HCT116 (cell line): ENCODE measurements around the gene NECAB2. TPM values are rescaled to one million over a fixed set of nuclear protein-coding genes. Genes with fewer than 3 reads are reported as not detected.

ENCODE experiments used
- ATAC-seq: fragments of 200-7000 bp; cut with Tn5 transposase; 2 replicates; pipeline ENCODE4 v1.9.1; 2020; ENCODE audit warnings: mild to moderate bottlenecking, moderate library complexity
- BruUV-seq: library from RNA; stranded (reverse); fragments of 400-500 nt; replicated peaks from 2 replicates; lab custom pipeline; 2021; lab: Mats Ljungman, UMichigan
- CTCF ChIA-PET: fragments of 300-600 bp; sonication (Branson Sonifier 250); formaldehyde crosslinking; loops from one replicate; lab custom pipeline; 2021; ENCODE audit warnings: antibody characterized with exemption; lab: Charles Lee
- POLR2A ChIA-PET: fragments of 300-600, 350-600 bp; sonication (Branson Sonifier 250); formaldehyde crosslinking; loops from one replicate; lab custom pipeline; 2021; ENCODE audit warnings: antibody characterized with exemption; lab: Charles Lee
- RAD21 ChIA-PET, 2 experiments: fragments of 300-600 bp; sonication (Branson Sonifier 250); formaldehyde crosslinking; loops; one replicate each; lab custom pipeline; 2023; ENCODE audit warnings: low total read pairs in 2 of 2; ENCODE audit not compliant: uncharacterized antibody in 2 of 2, unreplicated experiment in 2 of 2, low non-redundant PET in 1 of 2; lab: Charles Lee
- DNase-seq: peaks from one replicate; pipeline ENCODE4 v3.0.0-alpha.2; 2010; ENCODE audit warnings: low read depth, low spot score
- H2AFZ ChIP-seq: fragments of 200-600 bp; shearing (Covaris generic), sonication (generic); 2 replicates; pipeline ENCODE4 v1.6.1; 2017; ENCODE audit warnings: low read depth, mixed run types, mixed read lengths, antibody characterized with exemption, low read length; ENCODE audit not compliant: poor library complexity, severe bottlenecking
- H3K27ac ChIP-seq: 2 replicates; pipeline ENCODE4 v1.5.1; 2012; ENCODE audit warnings: low read depth, low read length
- H3K27me3 ChIP-seq: fragments of 200-600 bp; sonication (generic); 2 replicates; pipeline ENCODE4 v1.6.1; 2016; ENCODE audit warnings: mixed run types, low read length, mixed read lengths; ENCODE audit not compliant: insufficient read depth
- H3K36me3 ChIP-seq, 2 experiments: fragments of 200-500 bp in 1 of 2; fragments of 200-600 bp in 1 of 2; sonication (Bioruptor generic) in 1 of 2; sonication (generic) in 1 of 2; 2 replicates each; pipeline versions ENCODE4 v1.5.1 to v1.6.1; 2014 to 2016; ENCODE audit warnings: low read length in 2 of 2, inconsistent platforms in 1 of 2, mixed read lengths in 1 of 2, mixed run types in 1 of 2; ENCODE audit not compliant: insufficient read depth in 2 of 2, control insufficient read depth in 1 of 2
- H3K4me1 ChIP-seq, 2 experiments: fragments of 200-600 bp in 1 of 2; sonication (generic) in 1 of 2; 2 replicates each; pipeline versions ENCODE4 v1.5.1 to v1.6.1; 2012 to 2017; ENCODE audit warnings: low read length in 2 of 2, inconsistent platforms in 1 of 2, mild to moderate bottlenecking in 1 of 2, mixed read lengths in 1 of 2, mixed run types in 1 of 2, moderate library complexity in 1 of 2; ENCODE audit not compliant: insufficient read depth in 2 of 2, control insufficient read depth in 1 of 2
- H3K4me2 ChIP-seq: fragments of 200-600 bp; sonication (generic); 2 replicates; pipeline ENCODE4 v1.6.1; 2017; ENCODE audit warnings: mixed run types, low read length, mixed read lengths
- H3K4me3 ChIP-seq, 2 experiments: fragments of 200-600 bp in 1 of 2; sonication (generic) in 1 of 2; replicated peaks in 1 of 2; 2 replicates each; pipeline ENCODE4 v1.5.1; 2011 to 2016; ENCODE audit warnings: low read length in 2 of 2, control low read depth in 1 of 2, low read depth in 1 of 2, mild to moderate bottlenecking in 1 of 2, mixed read lengths in 1 of 2, mixed run types in 1 of 2
- H3K79me2 ChIP-seq: fragments of 200-600 bp; sonication (generic); 2 replicates; pipeline ENCODE4 v1.6.1; 2017; ENCODE audit warnings: mild to moderate bottlenecking, mixed run types, low read length, moderate library complexity, mixed read lengths; ENCODE audit not compliant: insufficient read depth
- H3K9ac ChIP-seq: fragments of 200-600 bp; sonication (generic); 2 replicates; pipeline ENCODE4 v1.6.1; 2016; ENCODE audit warnings: low read length, mixed read lengths
- H3K9me2 ChIP-seq: fragments of 200-600 bp; sonication (generic), shearing (Covaris generic); 2 replicates; pipeline ENCODE4 v1.6.1; 2017; ENCODE audit warnings: mixed run types, mild to moderate bottlenecking, moderate library complexity; ENCODE audit not compliant: insufficient read depth
- H3K9me3 ChIP-seq, 2 experiments: fragments of 200-500 bp in 1 of 2; fragments of 200-600 bp in 1 of 2; sonication (Bioruptor generic) in 1 of 2; sonication (generic) in 1 of 2; 2 replicates each; pipeline ENCODE4 v1.6.1; 2014 to 2017; ENCODE audit warnings: low read length in 2 of 2, mixed read lengths in 2 of 2, inconsistent platforms in 1 of 2, low read depth in 1 of 2, mild to moderate bottlenecking in 1 of 2, mixed run types in 1 of 2, moderate library complexity in 1 of 2; ENCODE audit not compliant: control insufficient read depth in 1 of 2, insufficient read depth in 1 of 2
- H4K20me1 ChIP-seq: fragments of 200-600 bp; sonication (generic), shearing (Covaris generic); 2 replicates; pipeline ENCODE4 v1.6.1; 2017; ENCODE audit warnings: mixed run types, mild to moderate bottlenecking, moderate library complexity; ENCODE audit not compliant: insufficient read depth
- CBX3 ChIP-seq: IDR thresholded peaks from 2 replicates; pipeline ENCODE4 v1.6.1; 2012; ENCODE audit warnings: low read depth
- CEBPB ChIP-seq: IDR thresholded peaks from 2 replicates; pipeline ENCODE4 v1.6.1; 2012; ENCODE audit warnings: low read depth
- EZH2 ChIP-seq: fragments of 200-600 bp; sonication (generic); IDR thresholded peaks from 2 replicates; pipeline ENCODE4 v1.6.1; 2017; ENCODE audit warnings: antibody characterized with exemption, mixed run types
- EZH2phosphoT487 ChIP-seq: fragments of 200-600 bp; IDR thresholded peaks from 2 replicates; pipeline ENCODE4 v1.6.1; 2018; ENCODE audit warnings: antibody characterized with exemption, borderline replicate concordance
- FOSL1 ChIP-seq: IDR thresholded peaks from 2 replicates; pipeline ENCODE4 v1.6.1; 2012; ENCODE audit warnings: low read depth
- POLR2A ChIP-seq: IDR thresholded peaks from 2 replicates; pipeline ENCODE4 v1.7.0; 2011; ENCODE audit warnings: borderline replicate concordance; ENCODE audit not compliant: insufficient read depth, insufficient read length; ENCODE audit errors: extremely low read depth
- POLR2AphosphoS5 ChIP-seq: IDR thresholded peaks from 2 replicates; pipeline ENCODE4 v1.6.1; 2011; ENCODE audit warnings: mild to moderate bottlenecking, low read depth, low read length, moderate library complexity
- RAD21 ChIP-seq: IDR thresholded peaks from 2 replicates; pipeline ENCODE4 v1.6.1; 2012; ENCODE audit warnings: low read depth, mild to moderate bottlenecking
- SIN3A ChIP-seq: IDR thresholded peaks from 2 replicates; pipeline ENCODE4 v1.6.1; 2012; ENCODE audit warnings: low read depth
- SP1 ChIP-seq: IDR thresholded peaks from 2 replicates; pipeline ENCODE4 v1.6.1; 2012; ENCODE audit warnings: low read depth
- YY1 ChIP-seq: IDR thresholded peaks from 2 replicates; pipeline ENCODE4 v1.6.1; 2011; ENCODE audit warnings: low read length, low read depth, moderate library complexity, mild to moderate bottlenecking; ENCODE audit not compliant: insufficient replicate concordance; ENCODE audit errors: extremely low read depth
- ZFX ChIP-seq: fragments of 450-650 bp; IDR thresholded peaks from 2 replicates; pipeline ENCODE4 v1.6.1; 2017
- ZNF274 ChIP-seq: fragments of 200-500 bp; sonication (Bioruptor generic); IDR thresholded peaks from 2 replicates; pipeline ENCODE4 v1.6.1; 2014; ENCODE audit warnings: mild to moderate bottlenecking, low read depth, low read length, inconsistent platforms
- intact Hi-C: fragments of 100-400 bp; cut with micrococcal nuclease; formaldehyde crosslinking; loops from 2 replicates; pipeline ENCODE4 v1.10.0; 2022
- total RNA-seq: library from RNA; stranded (reverse); gene quantifications from one replicate; pipeline ENCODE4 v1.2.1, GENCODE V29; 2021; ENCODE audit not compliant: unreplicated experiment
- TF ChIP-seq, protein P1 (sequence below), 3 experiments: fragments of 200-600 bp in 1 of 3; sonication (generic) in 1 of 3; IDR thresholded peaks in 2 of 3; conservative IDR thresholded peaks in 1 of 3; 2 replicates each; pipeline ENCODE4 v1.5.1; 2012 to 2017; ENCODE audit warnings: low read depth in 2 of 3, low read length in 2 of 3, antibody characterized with exemption in 1 of 3, borderline replicate concordance in 1 of 3, control low read depth in 1 of 3, mild to moderate bottlenecking in 1 of 3, mixed read lengths in 1 of 3, mixed run types in 1 of 3, moderate library complexity in 1 of 3; ENCODE audit not compliant: insufficient read depth in 1 of 3
- TF ChIP-seq, protein P2 (sequence below): IDR thresholded peaks from 2 replicates; pipeline ENCODE4 v1.6.1; 2012
- TF ChIP-seq, protein P3 (sequence below): IDR thresholded peaks from 2 replicates; pipeline ENCODE4 v1.6.1; 2012

NECAB2 gene
- total RNA-seq, 1 experiment from 2014 or later: 0.61 TPM

DNA sequence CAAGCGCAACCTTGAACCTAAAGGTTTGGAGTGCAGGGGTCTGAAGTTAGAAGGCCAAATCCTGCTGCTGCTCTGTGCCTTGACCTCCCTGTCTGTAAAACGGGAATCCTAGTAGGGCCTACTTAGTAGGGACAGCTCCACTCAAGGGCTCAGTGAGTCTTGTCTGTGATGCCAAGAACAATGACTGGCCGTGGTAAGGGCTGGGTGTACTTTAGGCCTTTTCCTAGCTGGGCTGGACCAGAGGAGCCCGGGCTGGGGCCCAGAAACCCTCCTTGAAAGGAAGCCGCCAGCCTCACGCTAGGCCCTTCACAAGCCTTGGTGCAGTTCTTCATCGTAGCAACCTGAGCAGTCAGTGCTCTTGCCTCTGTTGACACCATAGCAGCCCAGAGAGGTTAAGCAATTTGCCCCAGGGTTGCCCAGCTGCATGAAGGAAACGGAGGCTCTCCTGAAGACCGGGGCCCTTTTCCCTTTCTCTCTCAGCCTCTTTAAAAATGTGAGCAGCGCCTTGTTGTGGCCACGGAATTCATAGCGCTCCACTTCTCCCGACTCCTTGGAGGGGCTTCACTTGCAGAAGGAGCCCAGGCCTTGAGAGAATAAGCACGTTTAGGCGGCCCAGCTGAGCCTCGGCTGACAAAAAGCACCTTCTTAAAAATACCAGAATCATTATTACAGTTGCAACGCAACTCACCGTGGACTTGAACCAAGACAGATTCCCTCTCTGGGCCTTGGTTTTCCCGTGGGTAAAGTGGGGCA, 4.4 kb downstream of the NECAB2 start:
- Histone ChIP-seq H3K9me2 (no peaks in the 10 kb centered on the region), H3K79me2 (no peaks in the 10 kb centered on the region), H2AFZ (no peak overlapping the region), H3K4me1 (no peaks in the 10 kb centered on the region), H4K20me1 (no peaks in the 10 kb centered on the region), H3K4me3 (no peak overlapping the region), H3K9ac (no peak overlapping the region), H3K9me3 (no peaks in the 10 kb centered on the region), H3K27ac (no peak overlapping the region), H3K27me3 (no peaks in the 10 kb centered on the region), H3K4me2 (no peak overlapping the region), H3K36me3 (no peaks in the 10 kb centered on the region)
- ChIA-PET CTCF (no interaction called here), POLR2A (interaction anchor here (0.7 kb wide), 1 partner anchor 41 kb away, joined by 3 read pairs; no protein-coding TSS in a partner anchor), RAD21 (interaction anchor here in 1 of 2 experiments (0.6 kb wide), 1 partner anchor 78 kb away, joined by 6 read pairs; no protein-coding TSS in a partner anchor)
- no TSS peak for BruUV-seq
- intact Hi-C loops: no loop called here
- ATAC-seq (no peak), DNase-seq (no peak)
- TF ChIP-seq, protein P1, sequence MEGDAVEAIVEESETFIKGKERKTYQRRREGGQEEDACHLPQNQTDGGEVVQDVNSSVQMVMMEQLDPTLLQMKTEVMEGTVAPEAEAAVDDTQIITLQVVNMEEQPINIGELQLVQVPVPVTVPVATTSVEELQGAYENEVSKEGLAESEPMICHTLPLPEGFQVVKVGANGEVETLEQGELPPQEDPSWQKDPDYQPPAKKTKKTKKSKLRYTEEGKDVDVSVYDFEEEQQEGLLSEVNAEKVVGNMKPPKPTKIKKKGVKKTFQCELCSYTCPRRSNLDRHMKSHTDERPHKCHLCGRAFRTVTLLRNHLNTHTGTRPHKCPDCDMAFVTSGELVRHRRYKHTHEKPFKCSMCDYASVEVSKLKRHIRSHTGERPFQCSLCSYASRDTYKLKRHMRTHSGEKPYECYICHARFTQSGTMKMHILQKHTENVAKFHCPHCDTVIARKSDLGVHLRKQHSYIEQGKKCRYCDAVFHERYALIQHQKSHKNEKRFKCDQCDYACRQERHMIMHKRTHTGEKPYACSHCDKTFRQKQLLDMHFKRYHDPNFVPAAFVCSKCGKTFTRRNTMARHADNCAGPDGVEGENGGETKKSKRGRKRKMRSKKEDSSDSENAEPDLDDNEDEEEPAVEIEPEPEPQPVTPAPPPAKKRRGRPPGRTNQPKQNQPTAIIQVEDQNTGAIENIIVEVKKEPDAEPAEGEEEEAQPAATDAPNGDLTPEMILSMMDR (IDR thresholded peaks at IDR 0.05 in 2 of 3, conservative IDR thresholded peaks at IDR 0.05 in 1 of 3; ENCODE audit: borderline replicate concordance in 1 of 3, insufficient read depth in 1 of 3, low read depth in 2 of 3, low read length in 2 of 3): no peak
- TF ChIP-seq, protein P2, sequence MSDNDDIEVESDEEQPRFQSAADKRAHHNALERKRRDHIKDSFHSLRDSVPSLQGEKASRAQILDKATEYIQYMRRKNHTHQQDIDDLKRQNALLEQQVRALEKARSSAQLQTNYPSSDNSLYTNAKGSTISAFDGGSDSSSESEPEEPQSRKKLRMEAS: no peak

- ChIA-PET CTCF (no interaction called here), POLR2A (no interaction called here), RAD21 (no interaction called here)
- no peak overlapping the region for H3K27ac ChIP-seq
- H4K20me1 ChIP-seq: no peaks in the 10 kb centered on the region
- H3K4me2 ChIP-seq: no peak overlapping the region
- no TSS peak for BruUV-seq
- no peaks in the 10 kb centered on the region; the same call in 1 of the 2 replicates for H3K27me3 ChIP-seq
- H3K9me3 ChIP-seq: peaks cover 0 to 3% of the 10 kb centered on the region in 2 experiments; a peak in 1 of 4 replicates
- no peak overlapping the region for H3K4me3 ChIP-seq
- ATAC-seq (no peak), DNase-seq (no peak)
- H3K4me1 ChIP-seq: no peaks in the 10 kb centered on the region
- no peak overlapping the region for H3K9ac ChIP-seq
- no peaks in the 10 kb centered on the region for H3K79me2 ChIP-seq
- intact Hi-C loops: no loop called here
- no peaks in the 10 kb centered on the region for H3K9me2 ChIP-seq
- no peaks in the 10 kb centered on the region for H3K36me3 ChIP-seq
- no peak overlapping the region for H2AFZ ChIP-seq
- TF ChIP-seq, protein P1 (IDR thresholded peaks at IDR 0.05 in 2 of 3, conservative IDR thresholded peaks at IDR 0.05 in 1 of 3; ENCODE audit: borderline replicate concordance in 1 of 3, insufficient read depth in 1 of 3, low read depth in 2 of 3, low read length in 2 of 3): no peak
- TF ChIP-seq SIN3A: no peak
- TF ChIP-seq EZH2: no peak
- no peak for TF ChIP-seq POLR2A
- TF ChIP-seq POLR2AphosphoS5: no peak
- no peak for TF ChIP-seq FOSL1
- no peak for TF ChIP-seq ZFX
- TF ChIP-seq, protein P3, sequence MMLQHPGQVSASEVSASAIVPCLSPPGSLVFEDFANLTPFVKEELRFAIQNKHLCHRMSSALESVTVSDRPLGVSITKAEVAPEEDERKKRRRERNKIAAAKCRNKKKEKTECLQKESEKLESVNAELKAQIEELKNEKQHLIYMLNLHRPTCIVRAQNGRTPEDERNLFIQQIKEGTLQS: no peak
- no peak for TF ChIP-seq YY1
- no peak for TF ChIP-seq RAD21
- no peak for TF ChIP-seq ZNF274
- TF ChIP-seq CEBPB: no peak
- TF ChIP-seq CBX3: no peak
- no peak for TF ChIP-seq SP1
- no peak for TF ChIP-seq EZH2phosphoT487
Observed at GRCh38 chr16:83973077-83973476, 5.0 kb downstream of the NECAB2 start.
